22Rv1 (cell line): Measurements from ENCODE around the gene WWOX.

Source experiments
- ZFX ChIP-seq: fragments of 450-650 bp; IDR thresholded peaks from 2 replicates; pipeline ENCODE4 v1.6.1; 2017; ENCODE audit warnings: antibody characterized with exemption, borderline replicate concordance
- TF ChIP-seq, protein P1 (sequence below): fragments of 450-650 bp; IDR thresholded peaks from 2 replicates; pipeline ENCODE4 v1.5.1; 2017; ENCODE audit warnings: mild to moderate bottlenecking

DNA sequence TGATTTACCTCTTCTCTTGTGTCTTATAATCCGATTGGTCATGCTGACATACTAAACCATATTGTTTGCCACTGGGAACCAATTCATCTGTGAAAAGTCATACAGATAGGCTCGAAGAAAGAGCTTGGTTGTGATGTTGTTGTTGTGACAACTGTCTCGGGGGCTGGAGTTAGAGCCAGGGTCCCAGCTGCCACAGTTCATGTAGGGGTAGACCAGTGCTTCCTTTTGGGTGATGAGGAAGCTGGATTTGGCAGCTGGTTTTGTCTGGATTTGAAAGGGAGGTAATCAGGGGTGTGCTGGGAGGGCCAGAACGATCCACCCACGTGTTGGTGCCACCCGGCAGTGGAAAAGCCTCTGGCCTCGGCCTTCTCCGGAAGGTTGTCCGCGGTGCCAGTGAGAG lies 438.1 kb downstream of the WWOX start:
- TF ChIP-seq, protein P1, sequence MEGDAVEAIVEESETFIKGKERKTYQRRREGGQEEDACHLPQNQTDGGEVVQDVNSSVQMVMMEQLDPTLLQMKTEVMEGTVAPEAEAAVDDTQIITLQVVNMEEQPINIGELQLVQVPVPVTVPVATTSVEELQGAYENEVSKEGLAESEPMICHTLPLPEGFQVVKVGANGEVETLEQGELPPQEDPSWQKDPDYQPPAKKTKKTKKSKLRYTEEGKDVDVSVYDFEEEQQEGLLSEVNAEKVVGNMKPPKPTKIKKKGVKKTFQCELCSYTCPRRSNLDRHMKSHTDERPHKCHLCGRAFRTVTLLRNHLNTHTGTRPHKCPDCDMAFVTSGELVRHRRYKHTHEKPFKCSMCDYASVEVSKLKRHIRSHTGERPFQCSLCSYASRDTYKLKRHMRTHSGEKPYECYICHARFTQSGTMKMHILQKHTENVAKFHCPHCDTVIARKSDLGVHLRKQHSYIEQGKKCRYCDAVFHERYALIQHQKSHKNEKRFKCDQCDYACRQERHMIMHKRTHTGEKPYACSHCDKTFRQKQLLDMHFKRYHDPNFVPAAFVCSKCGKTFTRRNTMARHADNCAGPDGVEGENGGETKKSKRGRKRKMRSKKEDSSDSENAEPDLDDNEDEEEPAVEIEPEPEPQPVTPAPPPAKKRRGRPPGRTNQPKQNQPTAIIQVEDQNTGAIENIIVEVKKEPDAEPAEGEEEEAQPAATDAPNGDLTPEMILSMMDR: no peak
- TF ChIP-seq ZFX: no peak
